T-helper 22 cell (primary cell): ENCODE data around the gene SLC39A1.

Experiments
- DNase-seq: peaks from one replicate; pipeline ENCODE4 v3.0.0-alpha.2; 2020; ENCODE audit warnings: low read depth

Gene SLC39A1

GRCh38 chr1:153976819-153977249 lies 13.5 kb upstream of the SLC39A1 start:
- DNase-seq = no peak

GRCh38 chr1:153973525-153973924 lies 10.2 kb upstream of the SLC39A1 start:
- DNase-seq = no peak

- no peak for DNase-seq
These were observed 9.7 kb upstream of the SLC39A1 start for GRCh38 chr1:153973071-153973470.

- DNase-seq = no peak
These were observed 7.0 kb upstream of the SLC39A1 start for GRCh38 chr1:153970346-153970745.

- no peak for DNase-seq
These were observed 5.6 kb upstream of the SLC39A1 start for GRCh38 chr1:153968972-153969371.

- no peak for DNase-seq
These were observed 5.1 kb upstream of the SLC39A1 start for GRCh38 chr1:153968408-153968807.

- DNase-seq = no peak
These were observed 4.6 kb upstream of the SLC39A1 start for GRCh38 chr1:153968000-153968363.

- DNase-seq = peak; percentile 80
These were observed 4.0 kb upstream of the SLC39A1 start, which contains the start of gene CREB3L4 for GRCh38 chr1:153967107-153967999. Gene CREB3L4 (plus strand): TSS chr1:153967902. CDS start chr1:153968526, 624 bp downstream.

- no peak for DNase-seq
These were observed 554 bp upstream of the SLC39A1 start for GRCh38 chr1:153963850-153964331.

- DNase-seq = no peak
These were observed 978 bp downstream of the SLC39A1 start for GRCh38 chr1:153962088-153963029.

GRCh38 chr1:153961421-153961820 lies 1.9 kb downstream of the SLC39A1 start:
- no peak for DNase-seq

GRCh38 chr1:153960206-153960605 lies 3.1 kb downstream of the SLC39A1 start:
- no peak for DNase-seq

- no peak for DNase-seq
These were observed 3.9 kb downstream of the SLC39A1 start for GRCh38 chr1:153959454-153959853.

- no peak for DNase-seq
These were observed 4.4 kb downstream of the SLC39A1 start for GRCh38 chr1:153958961-153959260.

- DNase-seq = peak; percentile 97
These were observed 5.0 kb downstream of the SLC39A1 start, which contains the start of gene CRTC2 for GRCh38 chr1:153958111-153958960. Gene CRTC2 (minus strand): TSS chr1:153958612. CDS start chr1:153958497, 115 bp downstream.

GRCh38 chr1:153957744-153958110 lies 5.6 kb downstream of the SLC39A1 start:
- peak; percentile 28 for DNase-seq

- DNase-seq = no peak
These were observed 6.2 kb downstream of the SLC39A1 start for GRCh38 chr1:153956997-153957715.

GRCh38 chr1:153954826-153955225 lies 8.5 kb downstream of the SLC39A1 start:
- no peak for DNase-seq

GRCh38 chr1:153953859-153954365 lies 9.4 kb downstream of the SLC39A1 start:
- no peak for DNase-seq

GRCh38 chr1:153951801-153952200 lies 11.5 kb downstream of the SLC39A1 start:
- no peak for DNase-seq

- DNase-seq = no peak
These were observed 12.2 kb downstream of the SLC39A1 start for GRCh38 chr1:153951183-153951582.
